OCI-LY3 (cell line): Measurements from ENCODE around the gene APIP.

Source experiments
- EZH2phosphoT487 ChIP-seq: fragments of 200-600 bp; shearing (Covaris generic); IDR thresholded peaks from 2 replicates; pipeline ENCODE4 v1.6.1; 2018; ENCODE audit warnings: antibody characterized with exemption, mixed run types, low read depth
- TF ChIP-seq, protein P1 (sequence below): fragments of 200-600, 300-600 bp; sonication (generic); IDR thresholded peaks from 2 replicates; pipeline ENCODE4 v1.5.1; 2014; ENCODE audit warnings: antibody characterized with exemption, low read length, low read depth

GRCh38 chr11:34850334-34850733 lies 65.8 kb downstream of the APIP start:
- TF ChIP-seq, protein P1, sequence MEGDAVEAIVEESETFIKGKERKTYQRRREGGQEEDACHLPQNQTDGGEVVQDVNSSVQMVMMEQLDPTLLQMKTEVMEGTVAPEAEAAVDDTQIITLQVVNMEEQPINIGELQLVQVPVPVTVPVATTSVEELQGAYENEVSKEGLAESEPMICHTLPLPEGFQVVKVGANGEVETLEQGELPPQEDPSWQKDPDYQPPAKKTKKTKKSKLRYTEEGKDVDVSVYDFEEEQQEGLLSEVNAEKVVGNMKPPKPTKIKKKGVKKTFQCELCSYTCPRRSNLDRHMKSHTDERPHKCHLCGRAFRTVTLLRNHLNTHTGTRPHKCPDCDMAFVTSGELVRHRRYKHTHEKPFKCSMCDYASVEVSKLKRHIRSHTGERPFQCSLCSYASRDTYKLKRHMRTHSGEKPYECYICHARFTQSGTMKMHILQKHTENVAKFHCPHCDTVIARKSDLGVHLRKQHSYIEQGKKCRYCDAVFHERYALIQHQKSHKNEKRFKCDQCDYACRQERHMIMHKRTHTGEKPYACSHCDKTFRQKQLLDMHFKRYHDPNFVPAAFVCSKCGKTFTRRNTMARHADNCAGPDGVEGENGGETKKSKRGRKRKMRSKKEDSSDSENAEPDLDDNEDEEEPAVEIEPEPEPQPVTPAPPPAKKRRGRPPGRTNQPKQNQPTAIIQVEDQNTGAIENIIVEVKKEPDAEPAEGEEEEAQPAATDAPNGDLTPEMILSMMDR, result no peak
- TF ChIP-seq EZH2phosphoT487, result no peak
